K562 (cell line): Measurements from ENCODE around the gene KCTD15. TPM values are rescaled to one million over a fixed set of nuclear protein-coding genes. Genes with fewer than 3 reads are reported as not detected.
A peak's percentile ranks its signal among the peaks of the same experiment; 100 is the strongest.

ENCODE experiments used
- ARID1B ChIP-seq: fragments of 450-650 bp; IDR thresholded peaks from 2 replicates; pipeline ENCODE4 v1.6.1; 2016; ENCODE audit warnings: antibody characterized with exemption, mild to moderate bottlenecking, inconsistent platforms
- ARID3A ChIP-seq: IDR thresholded peaks from 2 replicates; pipeline ENCODE4 v1.6.1; 2012; ENCODE audit warnings: low read depth, low read length, improper control_type of control experiment, borderline replicate concordance
- CCAR2 ChIP-seq: fragments of 200-400 bp; formaldehyde crosslinking; IDR thresholded peaks from 2 replicates; pipeline ENCODE4 v1.6.1; 2017; ENCODE audit warnings: mild to moderate bottlenecking, low read depth, low read length
- E2F8 ChIP-seq: fragments of 450-650 bp; IDR thresholded peaks from 2 replicates; pipeline ENCODE4 v1.7.1; 2018; ENCODE audit warnings: mild to moderate bottlenecking, low read depth; ENCODE audit not compliant: partially characterized antibody
- FOXP4 ChIP-seq: sonication (generic); formaldehyde crosslinking; IDR thresholded peaks from 2 replicates; pipeline ENCODE4 v1.8.0; 2022; ENCODE audit warnings: mild to moderate bottlenecking, missing genetic modification reagents, borderline replicate concordance
- MAFK ChIP-seq: IDR thresholded peaks from 2 replicates; pipeline ENCODE4 v1.6.1; 2011; ENCODE audit warnings: low read length, improper control_type of control experiment
- MEIS2 ChIP-seq: fragments of 450-650 bp; IDR thresholded peaks from 2 replicates; pipeline ENCODE4 v1.6.1; 2014; ENCODE audit warnings: mild to moderate bottlenecking; ENCODE audit not compliant: partially characterized antibody
- ZBTB11 ChIP-seq, 3 experiments: fragments of 200-800 bp in 1 of 3; fragments of 250-450 bp in 1 of 3; fragments of 450-650 bp in 1 of 3; sonication (Bioruptor Pico) in 1 of 3; sonication (Bioruptor generic) in 1 of 3; formaldehyde crosslinking in 1 of 3; IDR thresholded peaks; 2 replicates each; pipeline versions ENCODE4 v1.6.1 to v1.8.0; 2016 to 2022; ENCODE audit warnings: mild to moderate bottlenecking in 2 of 3, missing genetic modification characterization in 2 of 3, missing compliant biosample characterization in 1 of 3, moderate library complexity in 1 of 3
- ZNF609 ChIP-seq: sonication (generic); formaldehyde crosslinking; IDR thresholded peaks from 2 replicates; pipeline ENCODE4 v1.8.1; 2023; ENCODE audit warnings: missing genetic modification reagents, mild to moderate bottlenecking, borderline replicate concordance
- polyA plus RNA-seq, 8 experiments: library from polyadenylated mRNA; depleted of rRNA in 4 of 8; stranded (reverse) in 5 of 8; unstranded in 3 of 8; fragments of >200 nt; fragmentation: Nextera tagmentation in 2 of 8; fragmentation: Illumina TruSeq in 1 of 8; extraction: Ambion mirVana in 2 of 8; extraction: Trizol in 1 of 8; gene quantifications; 2 replicates each; pipeline versions ENCODE4 v1.2.1 to v1.2.3, GENCODE V29; 2011 to 2014; ENCODE audit warnings: inconsistent platforms in 1 of 8, missing spikeins in 1 of 8
- total RNA-seq, 7 experiments: library from RNA; depleted of rRNA in 6 of 7; stranded (reverse); fragments of >200 nt in 6 of 7; fragmentation: Illumina TruSeq in 2 of 7; extraction: Trizol in 2 of 7; gene quantifications; 2 replicates each; pipeline versions ENCODE4 v1.2.1 to v1.2.3, GENCODE V29; 2011 to 2021; ENCODE audit warnings: low replicate concordance in 1 of 7

KCTD15 gene
- total and polyA plus RNA-seq, 9 of the 15 experiments (the other 6 are each of a cell fraction or from before 2014, with no cell fraction given) = 1.7 to 49.0 (median 11.8) TPM

- TF ChIP-seq E2F8 (no peak), ARID1B (peak; percentile 28; the same call in 1 of the 2 replicates), ZNF609 (CRISPR knock-in tag) (no peak), CCAR2 (no peak), MEIS2 (no peak), ZBTB11 (CRISPR knock-in tag; IDR thresholded peaks at IDR 0.05) (peak in 2 of 3 experiments; percentile 26 to 71; a peak in 3 of 6 replicates), MAFK (no peak), ARID3A (no peak), FOXP4 (CRISPR knock-in tag) (no peak)
Observed at GRCh38 chr19:33795370-33796163, 1.1 kb upstream of the KCTD15 start (continued).
